ENCODE measurements around the gene ZNF512. TPM values are rescaled to one million over a fixed set of nuclear protein-coding genes. Genes with fewer than 3 reads are reported as not detected.
A peak's percentile ranks its signal among the peaks of the same experiment; 100 is the strongest.
"Not testable (repeated sequence)": the region's sequence is repeated elsewhere in the genome, so short reads cannot be mapped to it uniquely, and the experiment has no call there.

Gene ZNF512
- 10 to 100 TPM; 20.1 to 28.3 (median 26.7) TPM for total RNA-seq (2021; fragmentation: NEBNext Ultra II Directional; extraction: Animal tissue kit (Norgen Biotek cat#: 25700))
- long read RNA-seq, transcript ZNF512-201 (14 exons, 3,541 nt), result major isoform, 10 of 18 reads
- long read RNA-seq, partial matches to known transcripts, result 2 of 18 reads
- long read RNA-seq, other reads (novel, unspliced or antisense), result 2 of 18 reads

- Mint-ChIP-seq H3K9me3 (peaks cover 25% of the 10 kb centered on the region), H3K36me3 (ENCODE audit: low read depth) (peaks cover 42% of the 10 kb centered on the region), H3K27me3 (ENCODE audit: insufficient read depth) (0 out of 2 replicates have a peak, but pooled peaks cover under 1% of the 10 kb centered on the region), H3K4me3 (peak within 1 kb of the TSS; percentile 95), H3K27ac (peak within 1 kb of the TSS; percentile 85), H3K4me1 (ENCODE audit: low read depth) (peaks cover 48% of the 10 kb centered on the region)
- peak; percentile 82 for DNase-seq
- TF ChIP-seq CTCF (IDR thresholded peaks at IDR 0.05), result peak; percentile 47; the same call in 1 of the 2 replicates
Measured at GRCh38 chr2:27582695-27583389, at the start of gene ZNF512. Gene ZNF512, plus strand, starts transcription at chr2:27583042. Its CDS starts 71 bp downstream, at chr2:27583113.

GRCh38 chr2:27537287-27537686 lies 45.6 kb upstream of the ZNF512 start:
- no peak for DNase-seq
- Mint-ChIP-seq H3K27ac (no peak overlapping the region), H3K4me1 (ENCODE audit: low read depth) (no peaks in the 10 kb centered on the region), H3K27me3 (ENCODE audit: insufficient read depth) (peaks cover 25% of the 10 kb centered on the region), H3K4me3 (no peak overlapping the region), H3K36me3 (ENCODE audit: low read depth) (no peaks in the 10 kb centered on the region), H3K9me3 (no peaks in the 10 kb centered on the region)
- no peak for TF ChIP-seq CTCF (IDR thresholded peaks at IDR 0.05)

GRCh38 chr2:27538839-27539450 lies 43.9 kb upstream of the ZNF512 start:
- H3K27ac Mint-ChIP-seq; H3K36me3 Mint-ChIP-seq (ENCODE audit: low read depth); H3K9me3 Mint-ChIP-seq; H3K4me1 Mint-ChIP-seq (ENCODE audit: low read depth); H3K4me3 Mint-ChIP-seq; DNase-seq: not testable (repeated sequence)
- H3K27me3 Mint-ChIP-seq (ENCODE audit: insufficient read depth), result peaks cover 25% of the 10 kb centered on the region

GRCh38 chr2:27539649-27540048 lies 43.2 kb upstream of the ZNF512 start:
- H3K9me3 Mint-ChIP-seq; DNase-seq; H3K36me3 Mint-ChIP-seq (ENCODE audit: low read depth); H3K27ac Mint-ChIP-seq; H3K4me1 Mint-ChIP-seq (ENCODE audit: low read depth); H3K4me3 Mint-ChIP-seq: not testable (repeated sequence)
- H3K27me3 Mint-ChIP-seq (ENCODE audit: insufficient read depth), result peaks cover 19% of the 10 kb centered on the region

- H3K4me3 Mint-ChIP-seq, result no peak overlapping the region
- no peak for TF ChIP-seq CTCF (IDR thresholded peaks at IDR 0.05)
- H3K27me3 Mint-ChIP-seq (ENCODE audit: insufficient read depth), result peaks cover 3% of the 10 kb centered on the region
- H3K36me3 Mint-ChIP-seq (ENCODE audit: low read depth), result 0 out of 2 replicates have a peak, but pooled peaks cover 4% of the 10 kb centered on the region
- H3K27ac Mint-ChIP-seq, result no peak overlapping the region
- DNase-seq, result no peak
- peaks cover 18% of the 10 kb centered on the region for H3K4me1 Mint-ChIP-seq (ENCODE audit: low read depth)
- H3K9me3 Mint-ChIP-seq, result peaks cover 5% of the 10 kb centered on the region; the same call in 1 of the 2 replicates
Measured at GRCh38 chr2:27544143-27544821, 38.6 kb upstream of the ZNF512 start.

- no peak; the same call in 1 of the 2 replicates for TF ChIP-seq CTCF (IDR thresholded peaks at IDR 0.05)
- Mint-ChIP-seq H3K36me3 (ENCODE audit: low read depth) (0 out of 2 replicates have a peak, but pooled peaks cover 4% of the 10 kb centered on the region), H3K27me3 (ENCODE audit: insufficient read depth) (peaks cover 3% of the 10 kb centered on the region), H3K27ac (no peak overlapping the region; the same call in 1 of the 2 replicates), H3K4me3 (no peak overlapping the region), H3K4me1 (ENCODE audit: low read depth) (peaks cover 18% of the 10 kb centered on the region), H3K9me3 (peaks cover 5% of the 10 kb centered on the region; the same call in 1 of the 2 replicates)
- DNase-seq, result peak; percentile 73
Measured at GRCh38 chr2:27545348-27546141, 37.3 kb upstream of the ZNF512 start.
